Osteoblast (primary cell): ENCODE data around the gene CATSPERD. TPM values are rescaled to one million over a fixed set of nuclear protein-coding genes. Genes with fewer than 3 reads are reported as not detected.
A peak's percentile ranks its signal among the peaks of the same experiment; 100 is the strongest.

Experiments
- DNase-seq: peaks from one replicate; pipeline ENCODE4 v3.0.0; 2011; ENCODE audit warnings: low spot score, mixed read lengths; ENCODE audit not compliant: insufficient read length; ENCODE audit errors: missing footprints
- H2AFZ ChIP-seq: 2 replicates; pipeline ENCODE4 v1.6.0; 2011; ENCODE audit warnings: mild to moderate bottlenecking, low read length
- H3K27ac ChIP-seq: 2 replicates; pipeline ENCODE4 v1.5.1; 2011; ENCODE audit warnings: mild to moderate bottlenecking, low read depth, low read length, moderate library complexity
- H3K27me3 ChIP-seq: 2 replicates; pipeline ENCODE4 v1.6.0; 2012; ENCODE audit warnings: mild to moderate bottlenecking, control low read depth, inconsistent platforms, low read length, moderate library complexity; ENCODE audit not compliant: insufficient read depth
- H3K36me3 ChIP-seq: 2 replicates; pipeline ENCODE4 v1.5.1; 2011; ENCODE audit warnings: mild to moderate bottlenecking, low read length, control low read depth, moderate library complexity; ENCODE audit not compliant: insufficient read depth
- H3K4me1 ChIP-seq: 2 replicates; pipeline ENCODE4 v1.5.1; 2011; ENCODE audit warnings: mild to moderate bottlenecking, low read length, control low read depth, moderate library complexity; ENCODE audit not compliant: insufficient read depth
- H3K4me2 ChIP-seq: 2 replicates; pipeline ENCODE4 v1.6.0; 2011; ENCODE audit warnings: mild to moderate bottlenecking, low read length; ENCODE audit not compliant: insufficient read depth
- H3K4me3 ChIP-seq: fragments of 200-600 bp; sonication (generic); 3 replicates; pipeline ENCODE4 v1.5.1; 2012; ENCODE audit warnings: mild to moderate bottlenecking, low read length, inconsistent platforms; ENCODE audit not compliant: insufficient read depth
- H3K79me2 ChIP-seq: 2 replicates; pipeline ENCODE4 v1.6.0; 2012; ENCODE audit warnings: mild to moderate bottlenecking, low read length, control low read depth, inconsistent platforms; ENCODE audit not compliant: insufficient read depth
- H3K9me3 ChIP-seq: 2 replicates; pipeline ENCODE4 v1.5.1; 2011; ENCODE audit warnings: low read depth, low read length, control low read depth
- H4K20me1 ChIP-seq: 2 replicates; pipeline ENCODE4 v1.6.0; 2012; ENCODE audit warnings: mild to moderate bottlenecking, low read length, control low read depth; ENCODE audit not compliant: insufficient read depth
- total RNA-seq: library from RNA; depleted of rRNA; stranded (reverse); fragments of >200 nt; gene quantifications from 2 replicates; pipeline ENCODE4 v1.2.3, GENCODE V29; 2012
- TF ChIP-seq, protein P1 (sequence below): IDR thresholded peaks from 2 replicates; pipeline ENCODE4 v1.5.1; 2011; ENCODE audit warnings: mild to moderate bottlenecking, low read depth, low read length, moderate library complexity; ENCODE audit errors: extremely low read depth

Gene CATSPERD
- total RNA-seq, 1 donor, result under 0.01 TPM

DNA sequence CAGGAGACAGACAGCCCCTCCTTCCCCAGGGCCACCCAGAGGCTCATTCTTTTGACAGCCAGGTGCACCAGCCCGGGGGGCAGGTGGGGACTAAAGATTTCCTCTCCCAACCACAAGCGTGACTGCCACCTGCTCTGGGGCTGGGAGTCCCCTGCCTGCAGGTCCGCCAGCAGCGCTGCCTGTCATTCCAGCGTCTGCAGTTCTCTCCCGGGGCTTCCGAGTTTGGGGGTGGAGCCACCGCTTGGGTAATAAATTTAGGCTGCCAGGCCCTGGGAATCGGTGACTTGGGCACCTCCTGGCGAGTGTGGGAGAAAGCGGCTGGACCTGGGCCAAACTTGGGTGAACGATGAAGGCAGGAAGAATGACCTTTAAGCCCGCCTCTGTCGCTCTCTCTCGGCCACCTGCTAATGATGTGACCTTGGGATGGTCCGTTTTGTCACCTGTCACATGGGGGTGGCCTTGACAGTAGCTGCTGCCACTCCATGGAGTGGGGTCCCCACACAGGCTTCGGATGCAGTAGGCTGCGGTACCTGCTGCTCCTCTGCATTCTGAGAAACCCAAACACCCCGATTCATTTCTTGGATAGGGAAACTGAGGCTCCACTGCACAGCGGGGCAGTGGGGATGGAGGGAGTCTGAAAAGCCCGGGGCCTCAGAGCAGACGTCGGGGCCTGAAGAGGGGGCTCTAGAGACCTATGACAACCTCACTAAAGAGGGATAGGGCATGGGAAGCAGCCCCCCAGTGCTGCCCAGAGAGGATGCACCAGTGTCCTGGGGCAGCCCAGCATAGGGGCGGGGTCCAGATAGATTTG lies 106.3 kb downstream of the CATSPERD start:
- no peak overlapping the region for H3K4me2 ChIP-seq
- TF ChIP-seq, protein P1, sequence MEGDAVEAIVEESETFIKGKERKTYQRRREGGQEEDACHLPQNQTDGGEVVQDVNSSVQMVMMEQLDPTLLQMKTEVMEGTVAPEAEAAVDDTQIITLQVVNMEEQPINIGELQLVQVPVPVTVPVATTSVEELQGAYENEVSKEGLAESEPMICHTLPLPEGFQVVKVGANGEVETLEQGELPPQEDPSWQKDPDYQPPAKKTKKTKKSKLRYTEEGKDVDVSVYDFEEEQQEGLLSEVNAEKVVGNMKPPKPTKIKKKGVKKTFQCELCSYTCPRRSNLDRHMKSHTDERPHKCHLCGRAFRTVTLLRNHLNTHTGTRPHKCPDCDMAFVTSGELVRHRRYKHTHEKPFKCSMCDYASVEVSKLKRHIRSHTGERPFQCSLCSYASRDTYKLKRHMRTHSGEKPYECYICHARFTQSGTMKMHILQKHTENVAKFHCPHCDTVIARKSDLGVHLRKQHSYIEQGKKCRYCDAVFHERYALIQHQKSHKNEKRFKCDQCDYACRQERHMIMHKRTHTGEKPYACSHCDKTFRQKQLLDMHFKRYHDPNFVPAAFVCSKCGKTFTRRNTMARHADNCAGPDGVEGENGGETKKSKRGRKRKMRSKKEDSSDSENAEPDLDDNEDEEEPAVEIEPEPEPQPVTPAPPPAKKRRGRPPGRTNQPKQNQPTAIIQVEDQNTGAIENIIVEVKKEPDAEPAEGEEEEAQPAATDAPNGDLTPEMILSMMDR, result peak; percentile 20
- no peaks in the 10 kb centered on the region for H3K36me3 ChIP-seq
- peak; percentile 94 for DNase-seq
- H2AFZ ChIP-seq, result no peak overlapping the region
- no peak overlapping the region for H3K4me3 ChIP-seq
- no peaks in the 10 kb centered on the region for H4K20me1 ChIP-seq
- peaks cover 20% of the 10 kb centered on the region for H3K27me3 ChIP-seq
- no peak overlapping the region for H3K27ac ChIP-seq
- H3K4me1 ChIP-seq, result peaks cover 12% of the 10 kb centered on the region
- H3K9me3 ChIP-seq, result no peaks in the 10 kb centered on the region
- no peaks in the 10 kb centered on the region for H3K79me2 ChIP-seq

DNA sequence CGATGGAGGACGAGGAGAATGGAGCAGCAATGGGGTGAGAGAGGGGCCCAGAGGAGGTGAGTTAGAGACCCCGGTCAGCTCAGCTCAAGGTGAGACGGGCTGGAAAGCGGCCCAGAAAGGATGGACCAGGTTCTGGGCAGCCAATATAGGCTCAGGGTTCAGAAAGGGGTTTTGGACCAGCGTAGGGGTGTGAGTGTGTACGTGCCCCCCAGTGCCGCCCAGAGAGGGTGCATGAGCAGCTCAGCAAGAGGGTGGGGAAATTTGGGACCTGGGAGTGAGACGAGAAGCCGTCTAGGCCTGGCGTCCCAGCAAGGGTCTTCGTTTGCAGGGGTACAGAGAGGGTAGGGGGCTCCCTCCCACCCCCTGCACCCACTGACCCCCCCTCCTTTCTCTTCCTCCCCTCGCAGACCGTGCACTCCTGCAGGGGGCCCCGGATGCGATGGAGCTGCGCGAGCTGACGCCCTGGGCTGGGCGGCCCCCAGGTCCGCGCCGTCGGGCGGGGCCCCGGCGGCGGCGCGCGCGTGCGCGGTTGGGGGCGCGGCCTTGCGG lies 107.0 kb downstream of the CATSPERD start:
- H3K4me1 ChIP-seq, result peaks cover 12% of the 10 kb centered on the region
- H3K4me3 ChIP-seq, result peak overlapping the region; percentile 77
- no peaks in the 10 kb centered on the region for H4K20me1 ChIP-seq
- no peak overlapping the region for H3K27ac ChIP-seq
- H3K9me3 ChIP-seq, result no peaks in the 10 kb centered on the region
- no peaks in the 10 kb centered on the region for H3K79me2 ChIP-seq
- peak overlapping the region; percentile 36 for H3K4me2 ChIP-seq
- H3K36me3 ChIP-seq, result no peaks in the 10 kb centered on the region
- H2AFZ ChIP-seq, result no peak overlapping the region
- peak; percentile 80 for DNase-seq
- TF ChIP-seq, protein P1, result no peak
- H3K27me3 ChIP-seq, result peaks cover 20% of the 10 kb centered on the region

DNA sequence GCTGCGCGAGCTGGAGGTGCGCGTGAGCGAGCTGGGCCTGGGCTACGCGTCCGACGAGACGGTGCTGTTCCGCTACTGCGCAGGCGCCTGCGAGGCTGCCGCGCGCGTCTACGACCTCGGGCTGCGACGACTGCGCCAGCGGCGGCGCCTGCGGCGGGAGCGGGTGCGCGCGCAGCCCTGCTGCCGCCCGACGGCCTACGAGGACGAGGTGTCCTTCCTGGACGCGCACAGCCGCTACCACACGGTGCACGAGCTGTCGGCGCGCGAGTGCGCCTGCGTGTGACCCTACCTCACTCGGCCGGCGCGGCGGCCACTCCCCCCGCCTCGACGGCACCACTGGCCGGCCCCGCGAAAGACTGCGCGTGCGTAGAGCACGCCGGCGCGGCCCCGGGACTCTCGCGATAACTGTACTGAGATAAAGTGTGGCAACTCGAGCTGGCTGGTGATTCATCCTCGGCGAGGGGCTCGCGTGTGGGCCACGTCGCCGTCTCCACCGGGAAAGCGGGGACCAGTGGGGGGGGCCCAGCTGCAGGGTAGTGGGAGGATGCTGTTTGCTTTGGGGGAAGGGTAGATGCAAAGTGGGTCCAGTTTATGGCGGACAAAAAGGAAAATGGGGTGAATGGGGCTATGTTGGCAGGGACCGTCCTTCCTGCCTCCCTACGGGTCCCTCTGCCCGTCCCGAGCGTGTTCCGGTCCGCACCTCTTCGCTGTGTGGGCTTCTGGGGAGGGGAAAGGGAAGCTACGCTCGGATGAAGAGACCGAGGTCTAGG lies 107.6 kb downstream of the CATSPERD start:
- Histone ChIP-seq H3K27ac (peak overlapping the region; percentile 69), H3K4me2 (peak overlapping the region; percentile 92), H3K4me3 (peak overlapping the region; percentile 77), H3K9me3 (no peaks in the 10 kb centered on the region), H3K36me3 (no peaks in the 10 kb centered on the region), H3K4me1 (peaks cover 12% of the 10 kb centered on the region), H2AFZ (peak overlapping the region; percentile 89), H3K27me3 (peaks cover 20% of the 10 kb centered on the region), H3K79me2 (no peaks in the 10 kb centered on the region), H4K20me1 (no peaks in the 10 kb centered on the region)
- peak; percentile 100 for DNase-seq
- TF ChIP-seq, protein P1, result no peak

Other genes with a start within 250 kb of the CATSPERD start
- under 0.01 and 0.36 TPM in 2 replicates for gene TINCR, start 152.7 kb upstream of the CATSPERD start, total RNA-seq
- gene SAFB2, start 97.9 kb upstream of the CATSPERD start, total RNA-seq, result 38.0 and 43.0 TPM in 2 replicates
- 33.7 and 42.4 TPM in 2 replicates for gene SAFB, start 97.6 kb upstream of the CATSPERD start, total RNA-seq
- gene MICOS13, start 40.1 kb upstream of the CATSPERD start, total RNA-seq, result 21.0 and 25.9 TPM in 2 replicates
- 12.1 and 14.8 TPM in 2 replicates for gene HSD11B1L, start 39.6 kb upstream of the CATSPERD start, total RNA-seq
- gene RPL36, start 30.3 kb upstream of the CATSPERD start, total RNA-seq, result 228 and 257 TPM in 2 replicates
- 130 and 163 TPM in 2 replicates for gene LONP1, start 491 bp upstream of the CATSPERD start, total RNA-seq
- 0.29 and 0.36 TPM in 2 replicates for gene PRR22, start 64.1 kb downstream of the CATSPERD start, total RNA-seq
- gene DUS3L, start 70.5 kb downstream of the CATSPERD start, total RNA-seq, result 21.2 and 30.0 TPM in 2 replicates
- not detected in 2 replicates for gene NRTN, start 84.4 kb downstream of the CATSPERD start, total RNA-seq
- not detected in 2 replicates for gene FUT6, start 119.1 kb downstream of the CATSPERD start, total RNA-seq
- not detected in 2 replicates for gene FUT3, start 130.8 kb downstream of the CATSPERD start, total RNA-seq
- gene FUT5, start 149.9 kb downstream of the CATSPERD start, total RNA-seq, result not detected in 2 replicates
- gene NDUFA11, start 183.2 kb downstream of the CATSPERD start, total RNA-seq, result 235 and 265 TPM in 2 replicates
- gene VMAC, start 184.2 kb downstream of the CATSPERD start, total RNA-seq, result 12.3 and 12.7 TPM in 2 replicates
- gene CAPS, start 193.6 kb downstream of the CATSPERD start, total RNA-seq, result 10.6 and 18.1 TPM in 2 replicates